GM19455 (cell line): ENCODE results near the gene SGCE.
"Not testable (repeated sequence)": the region's sequence is repeated elsewhere in the genome, so short reads cannot be mapped to it uniquely, and the experiment has no call there.

Experiments used
- ATAC-seq: cut with Tn5 transposase; IDR thresholded peaks from one replicate; pipeline ENCODE4 v1.9.1; 2021; ENCODE audit not compliant: unreplicated experiment

SGCE gene, protein sequence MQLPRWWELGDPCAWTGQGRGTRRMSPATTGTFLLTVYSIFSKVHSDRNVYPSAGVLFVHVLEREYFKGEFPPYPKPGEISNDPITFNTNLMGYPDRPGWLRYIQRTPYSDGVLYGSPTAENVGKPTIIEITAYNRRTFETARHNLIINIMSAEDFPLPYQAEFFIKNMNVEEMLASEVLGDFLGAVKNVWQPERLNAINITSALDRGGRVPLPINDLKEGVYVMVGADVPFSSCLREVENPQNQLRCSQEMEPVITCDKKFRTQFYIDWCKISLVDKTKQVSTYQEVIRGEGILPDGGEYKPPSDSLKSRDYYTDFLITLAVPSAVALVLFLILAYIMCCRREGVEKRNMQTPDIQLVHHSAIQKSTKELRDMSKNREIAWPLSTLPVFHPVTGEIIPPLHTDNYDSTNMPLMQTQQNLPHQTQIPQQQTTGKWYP

GRCh38 chr7:94655848-94656657 lies at the start of gene SGCE:
TSS of gene SGCE (minus strand) at chr7:94656133. CDS start at chr7:94656098, 35 bp downstream.
- ATAC-seq, result no peak

DNA sequence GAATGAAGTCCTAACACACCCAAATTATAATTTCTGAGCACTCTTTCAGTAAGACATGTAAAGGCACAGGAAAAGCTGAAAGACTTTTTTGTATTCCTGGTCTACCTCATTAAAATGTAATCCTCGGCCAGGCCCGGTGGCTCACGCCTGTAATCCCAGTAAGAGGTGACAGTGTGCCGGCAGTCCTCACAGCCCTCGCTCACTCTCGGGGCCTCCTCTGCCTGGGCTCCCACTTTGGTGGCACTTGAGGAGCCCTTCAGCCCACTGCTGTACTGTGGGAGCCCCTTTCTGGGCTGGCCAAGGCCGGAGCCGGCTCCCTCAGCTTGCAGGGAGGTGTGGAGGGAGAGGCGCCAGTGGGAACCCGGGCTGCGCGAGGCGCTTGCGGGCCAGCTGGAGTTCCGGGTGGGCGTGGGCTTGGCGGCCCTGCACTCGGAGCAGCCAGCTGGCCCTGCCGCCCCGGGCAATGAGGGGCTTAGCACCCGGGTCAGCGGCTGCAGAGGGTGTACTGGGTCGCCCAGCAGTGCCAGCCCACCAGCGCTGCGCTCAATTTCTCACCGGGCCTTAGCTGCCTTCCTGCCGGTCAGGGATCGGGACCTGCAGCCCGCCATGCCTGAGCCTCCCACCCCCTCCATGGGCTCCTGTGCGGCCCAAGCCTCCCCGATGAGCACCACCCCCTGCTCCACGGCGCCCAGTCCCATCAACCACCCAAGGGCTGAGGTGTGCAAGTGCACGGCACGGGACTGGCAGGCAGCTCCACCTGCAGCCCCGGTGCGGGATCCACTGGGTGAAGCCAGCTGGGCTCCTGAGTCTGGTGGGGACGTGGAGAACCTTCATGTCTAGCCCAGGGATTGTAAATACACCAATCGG lies 49.5 kb upstream of the SGCE start:
- not testable (repeated sequence) for ATAC-seq

- ATAC-seq, result no peak
These were observed 45.6 kb upstream of the SGCE start for GRCh38 chr7:94701555-94701973.

DNA sequence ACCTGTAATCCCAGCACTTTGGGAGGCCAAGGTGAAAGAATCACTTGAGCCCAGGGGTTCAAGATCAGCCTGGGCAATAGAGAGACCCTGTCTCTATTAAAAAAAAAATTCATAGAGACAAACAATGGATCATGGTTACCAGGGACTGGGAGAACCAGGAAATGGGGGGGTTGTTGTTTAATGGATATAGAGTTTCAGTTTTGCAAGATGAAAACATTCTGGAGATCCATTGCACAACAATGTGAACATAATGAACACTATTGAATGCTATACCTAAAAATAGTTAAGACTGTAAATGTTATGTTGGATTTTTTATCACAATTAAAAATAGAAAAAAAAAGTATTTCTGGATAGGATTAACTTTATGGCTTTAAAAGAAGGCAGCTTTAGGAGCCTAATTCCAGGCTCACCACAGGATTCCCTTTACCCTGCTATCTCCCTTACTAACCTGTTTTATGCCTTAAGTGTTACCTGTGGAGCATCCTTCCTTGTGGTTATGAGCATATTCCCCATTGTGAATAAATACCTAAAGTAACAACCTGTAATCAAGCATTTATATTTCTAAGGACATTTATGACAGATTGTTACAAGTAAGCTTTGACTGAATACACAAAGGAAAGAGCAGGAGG lies 45.1 kb upstream of the SGCE start:
- ATAC-seq, result no peak

GRCh38 chr7:94698275-94698674 lies 42.3 kb upstream of the SGCE start:
- ATAC-seq, result no peak

DNA sequence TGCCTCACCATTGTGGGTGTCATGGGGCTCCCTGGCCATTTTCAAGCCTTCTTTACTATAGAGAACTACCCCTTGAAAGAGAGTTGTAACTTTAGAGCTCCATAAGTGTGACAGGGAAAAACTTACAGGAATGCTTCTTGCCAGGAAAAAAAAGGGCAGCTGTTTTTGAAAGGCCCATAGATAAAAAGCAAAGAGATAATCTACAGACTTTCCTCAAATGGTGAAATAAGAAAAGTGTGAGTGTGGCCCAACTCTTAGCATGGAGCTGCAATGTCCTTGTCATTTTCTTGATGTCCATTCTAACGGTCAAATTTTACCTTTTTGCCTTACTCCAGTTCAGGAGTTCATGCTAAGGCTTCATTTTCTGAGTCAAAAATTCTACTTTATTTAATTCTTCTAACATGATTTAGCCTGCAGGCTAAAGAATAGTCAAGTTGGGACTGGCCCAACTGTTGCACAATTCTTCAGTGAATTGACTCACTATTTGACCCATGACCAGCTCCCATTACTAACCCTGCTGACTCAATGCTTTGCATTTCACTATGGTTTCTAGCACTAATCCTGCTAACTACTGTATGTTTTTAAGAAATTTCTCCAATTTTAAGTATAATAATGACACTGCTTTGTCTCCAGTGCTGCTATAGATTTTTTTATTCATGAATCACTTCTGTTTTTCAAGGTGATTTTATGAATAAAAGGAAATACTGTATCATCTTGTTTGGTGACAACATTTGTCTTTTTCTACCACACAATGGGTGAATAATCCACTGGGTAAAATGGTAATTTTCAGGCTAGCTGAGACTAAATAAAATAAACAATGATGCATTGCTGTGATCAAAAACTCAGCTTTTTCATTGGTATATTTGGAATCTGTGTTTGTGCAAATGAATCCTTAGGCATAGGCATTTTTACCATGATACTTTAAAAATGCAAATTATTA lies 41.4 kb upstream of the SGCE start:
- no peak for ATAC-seq

- no peak for ATAC-seq
These were observed 31.9 kb upstream of the SGCE start for GRCh38 chr7:94687810-94688209.

GRCh38 chr7:94687076-94687475 lies 31.1 kb upstream of the SGCE start:
- ATAC-seq, result no peak

- ATAC-seq, result no peak
These were observed 27.1 kb upstream of the SGCE start for GRCh38 chr7:94683066-94683465.

- ATAC-seq, result no peak
These were observed 23.4 kb upstream of the SGCE start for GRCh38 chr7:94679358-94679757.

DNA sequence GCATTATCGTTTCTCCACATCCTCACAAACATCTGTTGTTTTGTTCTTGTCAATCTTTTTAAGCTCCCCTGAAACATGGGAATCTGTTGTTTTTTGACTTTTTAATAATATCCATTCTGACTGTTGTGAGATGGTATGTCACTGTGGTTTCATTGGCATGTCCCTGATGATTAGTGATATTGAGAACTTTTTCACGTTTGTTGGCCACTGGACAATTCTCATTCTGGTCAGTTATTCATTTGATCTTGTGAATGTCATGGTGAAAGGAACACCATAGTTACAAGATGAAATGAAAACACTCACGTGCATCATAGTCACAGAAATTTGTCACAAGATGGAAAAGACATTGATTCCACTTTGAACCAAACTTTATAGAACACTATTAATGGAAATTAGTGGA lies 20.5 kb upstream of the SGCE start:
- no peak for ATAC-seq

DNA sequence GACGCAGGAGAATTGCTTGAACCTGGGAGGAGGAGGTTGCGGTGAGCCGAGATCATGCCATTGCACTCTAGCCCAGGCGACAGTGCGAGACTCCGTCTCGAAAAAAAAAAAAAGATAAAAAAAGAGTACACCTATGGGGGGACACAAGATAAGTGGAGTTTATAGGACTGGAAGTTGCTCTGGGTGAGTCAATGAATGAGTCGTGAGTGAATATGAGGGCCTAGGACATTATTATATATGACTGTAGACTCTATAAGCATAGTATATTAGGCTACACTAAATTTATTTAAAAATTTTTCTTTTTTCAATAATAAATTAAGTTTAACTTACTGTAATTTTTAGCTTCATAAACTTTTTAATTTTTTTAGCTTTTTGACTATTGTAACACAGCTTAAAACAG lies 19.4 kb upstream of the SGCE start:
- ATAC-seq, result no peak

- no peak for ATAC-seq
These were observed 15.7 kb upstream of the SGCE start for GRCh38 chr7:94671444-94672235.

GRCh38 chr7:94669773-94670495 lies 14.0 kb upstream of the SGCE start:
- ATAC-seq, result no peak

DNA sequence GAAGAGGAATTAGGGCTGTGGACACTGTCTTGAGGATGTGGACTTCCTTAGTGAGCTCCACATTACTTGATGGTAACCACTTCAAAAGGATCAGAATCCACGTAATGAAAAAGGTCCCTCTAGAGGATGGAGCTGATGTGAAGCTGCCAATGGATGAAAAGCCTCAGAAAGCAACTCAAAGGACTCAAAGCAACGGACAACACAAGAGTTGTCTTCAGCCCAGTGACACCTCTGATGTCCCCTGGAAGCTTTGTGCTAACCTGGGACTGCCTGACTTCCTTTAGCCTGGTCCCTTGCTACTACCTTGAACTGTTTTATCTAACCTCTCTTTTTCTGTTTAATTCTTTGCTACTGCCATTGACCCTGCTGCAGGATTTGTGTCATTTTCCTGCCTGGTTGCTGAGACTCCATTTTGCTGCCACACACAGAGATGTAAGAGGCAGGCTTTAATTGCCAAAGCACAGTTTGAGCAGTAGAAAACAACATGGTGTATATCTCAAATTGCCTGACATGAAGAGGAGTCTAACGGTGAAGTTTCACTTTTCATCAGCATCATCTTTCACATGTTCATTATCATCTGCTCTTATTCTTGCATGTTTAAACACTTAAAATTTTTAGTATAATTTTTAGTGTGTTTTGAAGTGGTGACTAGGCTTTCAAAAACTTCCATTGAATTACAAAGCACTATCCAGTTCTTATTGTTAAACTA lies 11.1 kb upstream of the SGCE start:
- no peak for ATAC-seq

DNA sequence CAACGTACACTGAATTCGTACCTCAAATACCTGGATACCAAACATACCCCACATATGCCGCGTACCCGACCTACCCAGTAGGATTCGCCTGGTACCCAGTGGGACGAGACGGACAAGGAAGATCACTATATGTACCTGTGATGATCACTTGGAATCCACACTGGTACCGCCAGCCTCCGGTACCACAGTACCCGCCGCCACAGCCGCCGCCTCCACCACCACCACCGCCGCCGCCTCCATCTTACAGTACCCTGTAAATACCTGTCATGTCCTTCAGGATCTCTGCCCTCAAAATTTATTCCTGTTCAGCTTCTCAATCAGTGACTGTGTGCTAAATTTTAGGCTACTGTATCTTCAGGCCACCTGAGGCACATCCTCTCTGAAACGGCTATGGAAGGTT lies 9.5 kb upstream of the SGCE start:
- no peak for ATAC-seq

DNA sequence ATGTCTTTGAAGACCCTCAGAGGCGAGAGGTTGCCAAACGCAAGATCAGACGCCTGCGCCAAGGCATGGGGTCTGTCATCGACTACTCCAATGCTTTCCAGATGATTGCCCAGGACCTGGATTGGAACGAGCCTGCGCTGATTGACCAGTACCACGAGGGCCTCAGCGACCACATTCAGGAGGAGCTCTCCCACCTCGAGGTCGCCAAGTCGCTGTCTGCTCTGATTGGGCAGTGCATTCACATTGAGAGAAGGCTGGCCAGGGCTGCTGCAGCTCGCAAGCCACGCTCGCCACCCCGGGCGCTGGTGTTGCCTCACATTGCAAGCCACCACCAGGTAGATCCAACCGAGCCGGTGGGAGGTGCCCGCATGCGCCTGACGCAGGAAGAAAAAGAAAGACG lies 8.1 kb upstream of the SGCE start:
- no peak for ATAC-seq

DNA sequence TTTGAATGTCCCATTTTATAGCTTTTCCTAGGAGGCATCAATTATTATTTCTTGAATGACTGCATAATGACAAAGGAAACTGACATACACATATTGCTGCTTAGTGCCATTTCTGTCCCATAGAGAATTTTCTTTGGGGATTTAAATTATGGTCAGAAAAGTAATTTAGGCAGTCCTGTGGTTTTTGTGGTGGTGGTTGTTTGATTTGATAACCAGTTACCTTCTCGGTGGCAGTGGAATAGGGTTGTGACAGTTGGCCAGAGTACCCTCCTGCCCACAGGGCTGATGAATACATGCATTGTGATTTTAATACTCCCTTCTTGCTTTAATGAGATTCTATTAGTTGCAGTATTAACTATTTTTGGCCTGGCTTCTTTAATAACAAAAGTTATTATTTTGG lies 6.6 kb upstream of the SGCE start:
- no peak for ATAC-seq
